ENCODE data around the gene BRD4.
A peak's percentile ranks its signal among the peaks of the same experiment; 100 is the strongest.

The BRD4 gene

DNA sequence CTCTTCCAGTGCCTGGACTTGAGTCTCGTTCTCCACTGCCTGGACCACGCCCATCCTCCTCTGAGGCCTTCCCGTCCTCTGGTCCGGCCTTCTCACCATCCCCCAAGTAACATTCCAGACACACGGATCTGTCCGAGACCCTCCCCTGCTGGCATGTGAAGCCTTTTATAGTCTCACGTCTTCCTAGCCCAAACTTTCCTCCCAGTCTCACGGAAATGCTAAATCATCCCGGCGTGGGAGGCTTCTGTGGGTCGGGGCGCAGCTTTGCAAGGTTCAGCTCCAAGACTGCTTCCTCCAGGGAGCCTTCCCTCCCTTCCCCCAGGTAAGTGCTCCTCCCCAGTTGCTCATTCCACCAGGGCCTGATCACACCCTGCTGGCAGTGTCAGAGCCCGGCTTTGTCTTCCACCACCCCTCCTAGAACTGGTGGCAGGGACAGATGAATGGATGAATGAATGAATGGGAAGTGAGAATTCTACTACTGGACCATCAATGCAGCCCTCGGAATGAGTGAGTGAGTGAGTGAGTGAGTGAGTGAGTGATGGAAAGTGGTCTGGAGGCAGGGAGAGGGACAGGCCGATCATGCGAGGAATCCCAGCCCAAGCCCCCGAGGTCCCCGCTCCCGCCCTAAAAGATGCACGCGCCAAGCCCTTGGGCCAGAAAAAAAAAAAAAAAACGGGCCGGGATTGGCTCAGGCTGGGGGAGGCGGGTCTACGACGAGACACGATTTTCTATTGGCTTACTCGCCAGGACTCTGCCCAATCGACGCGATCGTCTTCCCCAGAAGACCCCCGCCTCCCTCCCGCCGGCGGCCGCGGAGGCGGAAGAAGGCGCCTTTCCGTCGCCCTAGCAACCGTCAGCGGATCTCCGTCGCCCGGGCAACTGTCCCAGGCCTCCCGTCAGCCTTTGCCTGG, 109.3 kb downstream of the BRD4 start:
- peak; percentile 52 to 67 for DNase-seq

DNA sequence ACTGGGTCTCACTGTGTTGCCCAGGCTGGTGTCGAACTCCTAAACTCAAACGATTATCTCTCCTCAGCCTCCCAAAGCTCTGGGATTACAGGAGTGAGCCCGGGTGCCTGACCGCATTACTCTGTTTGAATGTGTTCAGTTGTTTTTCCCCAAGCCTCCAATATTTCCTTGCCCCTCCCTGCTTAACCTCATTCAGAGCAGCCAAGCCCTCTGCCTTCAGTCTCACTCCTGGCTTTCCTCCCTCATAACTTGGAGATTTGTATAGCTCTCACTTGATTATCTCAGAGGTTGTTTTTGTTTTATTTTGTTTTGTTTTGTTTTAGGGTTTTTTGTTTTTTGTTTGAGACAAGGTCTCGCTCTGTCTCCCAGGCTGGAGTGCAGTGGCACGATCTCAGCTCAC, 111.5 kb downstream of the BRD4 start:
- DNase-seq: no peak

DNA sequence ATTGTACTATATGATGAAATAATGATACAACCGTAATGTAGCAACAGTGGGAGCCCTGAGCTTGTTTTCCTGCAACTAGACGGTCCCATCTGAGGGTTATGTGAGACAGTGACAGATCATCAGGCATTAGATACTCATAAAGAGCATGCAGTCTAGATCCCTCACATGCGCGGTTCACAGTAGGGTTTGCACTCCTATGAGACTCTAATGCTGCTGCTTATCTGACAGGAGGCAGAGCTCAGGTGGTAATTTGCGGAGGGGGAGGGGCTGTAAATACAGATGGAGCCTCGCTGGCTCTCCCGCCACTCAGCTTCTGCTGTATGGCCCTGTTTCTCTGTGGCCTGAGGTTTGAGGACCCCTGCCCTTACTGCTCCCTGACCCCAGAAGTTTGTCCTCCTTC, 113.8 kb downstream of the BRD4 start:
- no peak for DNase-seq

DNA sequence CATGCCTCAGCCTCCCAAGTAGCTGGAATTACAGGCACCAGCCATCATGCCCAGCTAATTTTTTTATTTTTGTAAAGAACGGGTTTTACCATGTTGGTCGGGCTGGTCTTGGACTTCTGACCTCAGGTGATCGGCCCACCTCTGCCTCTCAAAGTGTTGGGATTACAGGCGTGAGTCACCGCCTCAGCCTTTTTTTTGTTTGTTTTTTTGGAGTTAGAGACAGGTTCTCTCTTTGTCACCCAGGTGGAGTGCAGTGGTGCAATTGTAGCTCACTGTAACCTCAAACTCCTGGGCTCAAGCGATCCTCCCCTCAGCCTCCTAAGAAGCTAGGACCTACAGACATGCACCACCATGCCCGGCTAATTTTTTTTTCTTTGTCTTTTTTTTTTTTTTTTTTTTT, 116.0 kb downstream of the BRD4 start:
- DNase-seq: no peak

DNA sequence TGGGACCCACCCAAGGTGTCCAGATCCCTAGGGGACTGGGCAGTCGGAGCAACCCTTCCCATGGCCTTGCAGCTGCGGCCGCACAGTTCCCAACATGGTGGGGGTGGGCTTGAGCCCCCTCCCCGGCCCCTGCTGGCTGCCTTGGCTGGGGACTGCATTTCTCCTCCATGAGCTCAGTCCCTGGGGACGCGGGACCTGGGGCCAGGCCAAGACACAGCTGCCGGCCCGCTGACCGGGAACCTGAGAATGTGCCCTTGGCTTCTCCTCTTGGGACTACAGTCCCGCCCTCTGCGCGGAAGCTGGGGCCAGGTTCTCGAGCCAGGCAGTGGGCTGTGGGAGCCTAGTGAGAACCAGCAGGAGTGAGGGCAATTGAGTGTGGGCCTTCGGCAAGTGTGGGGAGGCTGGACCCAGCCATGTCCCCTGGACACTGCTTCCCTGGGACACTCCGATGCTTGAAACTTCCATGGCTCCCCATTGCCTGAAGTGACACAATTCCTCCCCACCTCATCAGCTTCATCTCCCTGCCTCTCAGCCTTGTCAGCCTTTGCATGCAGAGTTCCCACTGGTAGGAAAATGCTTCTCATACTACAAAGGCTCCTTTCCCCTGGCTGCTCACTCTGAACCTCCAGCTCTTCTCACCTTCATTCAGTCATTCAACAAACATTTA, 118.5 kb downstream of the BRD4 start:
- no peak for DNase-seq

DNA sequence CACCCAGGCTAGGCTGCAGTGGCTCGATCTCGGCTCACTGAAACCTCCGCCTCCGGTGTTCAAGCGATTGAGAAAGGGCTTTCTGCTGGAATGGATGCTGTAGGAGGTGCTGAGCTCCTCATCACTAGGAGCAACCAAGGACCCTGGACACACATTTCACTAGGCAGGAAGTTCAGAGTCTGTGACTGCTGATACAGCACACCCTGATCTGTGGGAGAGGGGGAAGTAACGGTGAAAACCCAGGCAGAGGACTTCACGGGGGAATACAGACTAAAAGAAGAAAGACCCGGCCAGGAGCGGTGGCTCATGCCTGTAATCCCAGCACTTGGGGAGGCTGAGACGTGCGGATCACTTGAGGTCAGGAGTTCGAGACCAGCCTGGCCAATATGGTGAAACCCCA, 119.6 kb downstream of the BRD4 start:
- no peak for DNase-seq

DNA sequence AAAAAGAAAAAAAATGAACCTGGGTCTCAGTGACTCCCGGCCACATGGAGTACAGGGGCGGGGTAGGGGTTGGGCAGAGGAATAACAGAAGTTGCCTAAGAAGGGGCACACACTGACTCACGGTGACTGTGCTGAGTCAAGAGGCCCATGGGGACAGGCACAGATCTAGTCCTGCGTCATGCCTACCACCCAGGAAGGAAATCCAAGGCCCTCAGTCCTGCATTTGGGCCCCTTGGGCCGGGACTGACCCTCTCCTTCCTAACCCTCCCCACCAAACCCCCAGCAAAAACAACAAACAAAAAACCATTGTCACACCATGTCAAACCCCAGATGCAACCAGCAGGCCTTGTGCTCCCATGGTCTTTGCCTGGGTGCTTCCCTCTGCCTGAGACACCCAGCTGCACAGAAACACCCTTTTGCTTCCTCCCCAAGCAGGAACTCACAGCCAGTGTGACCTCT, 122.0 kb downstream of the BRD4 start:
- DNase-seq: no peak

DNA sequence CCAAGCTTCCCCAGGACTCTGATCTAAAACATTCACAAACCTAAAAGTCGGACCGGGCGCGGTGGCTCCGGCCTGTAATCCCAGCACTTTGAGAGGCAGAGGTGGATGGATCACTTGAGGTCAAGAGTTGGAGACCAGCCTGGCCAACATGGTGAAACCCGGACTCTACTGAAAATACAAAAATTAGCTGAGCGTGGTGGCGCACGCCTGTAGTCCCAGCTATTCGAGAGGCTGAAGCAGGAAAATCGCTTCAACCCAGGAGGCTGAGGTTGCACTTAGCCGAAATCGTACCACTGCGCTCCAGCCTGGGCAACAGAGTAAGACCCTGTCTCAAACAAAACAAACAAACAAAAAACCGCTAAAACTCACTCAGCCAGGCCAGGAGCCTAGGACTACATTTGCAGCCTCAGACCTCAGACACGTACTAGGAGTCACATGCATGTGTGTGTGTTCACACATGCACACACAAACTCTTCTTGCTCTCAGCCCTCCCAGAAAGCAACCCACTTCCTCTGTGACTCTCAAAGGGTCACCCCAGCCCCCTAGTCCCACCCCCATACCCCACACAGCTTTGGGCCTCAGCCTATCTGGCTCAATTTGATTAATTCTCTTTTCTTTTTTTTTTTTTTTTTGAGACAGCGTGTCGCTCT, 130.8 kb downstream of the BRD4 start:
- DNase-seq: no peak

DNA sequence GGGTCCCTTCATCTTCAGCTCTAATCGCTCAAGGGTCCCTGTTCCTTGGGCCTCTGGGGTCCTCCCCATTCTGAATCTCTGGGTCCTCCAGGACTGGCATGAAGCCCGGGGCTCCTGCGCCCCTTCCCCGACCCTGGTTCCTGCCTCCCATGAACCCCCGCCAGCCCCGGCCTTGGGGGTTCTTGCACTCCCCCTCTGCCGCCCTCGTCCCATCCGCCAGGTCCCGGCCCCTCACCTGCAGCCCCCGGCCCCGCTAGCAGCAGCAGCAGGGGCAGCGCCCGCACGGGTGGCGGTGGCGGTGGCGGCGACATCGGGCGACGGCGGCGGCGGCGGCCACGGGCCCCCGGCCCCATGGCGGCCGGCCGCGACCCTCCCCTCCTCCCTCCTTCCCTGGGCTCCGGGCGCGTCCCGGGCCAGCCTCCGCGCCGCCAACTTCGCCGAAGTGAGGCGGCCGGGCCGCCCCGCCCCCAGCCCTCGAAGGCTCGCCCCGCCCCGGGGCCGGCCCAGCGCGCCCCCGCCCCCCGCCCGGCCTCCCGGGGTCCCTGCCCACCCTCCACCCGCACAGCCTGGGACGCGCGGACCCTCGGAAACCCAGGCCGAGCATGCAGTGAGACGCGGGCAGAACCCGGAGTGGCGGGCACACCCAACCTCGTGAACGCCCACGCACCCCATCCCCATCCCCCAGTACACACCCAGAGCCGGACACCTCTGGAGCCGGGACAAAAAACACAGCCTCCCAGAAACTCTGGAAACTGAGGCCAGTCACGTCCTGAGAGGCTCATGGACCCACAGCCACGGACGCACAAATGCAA, 131.6 kb downstream of the BRD4 start, which contains the start of gene NOTCH3:
NOTCH3 (minus strand) TSS at position 443 of the 812 bp plus-strand sequence; CDS start at position 353, 90 bp downstream.
- DNase-seq: no peak

DNA sequence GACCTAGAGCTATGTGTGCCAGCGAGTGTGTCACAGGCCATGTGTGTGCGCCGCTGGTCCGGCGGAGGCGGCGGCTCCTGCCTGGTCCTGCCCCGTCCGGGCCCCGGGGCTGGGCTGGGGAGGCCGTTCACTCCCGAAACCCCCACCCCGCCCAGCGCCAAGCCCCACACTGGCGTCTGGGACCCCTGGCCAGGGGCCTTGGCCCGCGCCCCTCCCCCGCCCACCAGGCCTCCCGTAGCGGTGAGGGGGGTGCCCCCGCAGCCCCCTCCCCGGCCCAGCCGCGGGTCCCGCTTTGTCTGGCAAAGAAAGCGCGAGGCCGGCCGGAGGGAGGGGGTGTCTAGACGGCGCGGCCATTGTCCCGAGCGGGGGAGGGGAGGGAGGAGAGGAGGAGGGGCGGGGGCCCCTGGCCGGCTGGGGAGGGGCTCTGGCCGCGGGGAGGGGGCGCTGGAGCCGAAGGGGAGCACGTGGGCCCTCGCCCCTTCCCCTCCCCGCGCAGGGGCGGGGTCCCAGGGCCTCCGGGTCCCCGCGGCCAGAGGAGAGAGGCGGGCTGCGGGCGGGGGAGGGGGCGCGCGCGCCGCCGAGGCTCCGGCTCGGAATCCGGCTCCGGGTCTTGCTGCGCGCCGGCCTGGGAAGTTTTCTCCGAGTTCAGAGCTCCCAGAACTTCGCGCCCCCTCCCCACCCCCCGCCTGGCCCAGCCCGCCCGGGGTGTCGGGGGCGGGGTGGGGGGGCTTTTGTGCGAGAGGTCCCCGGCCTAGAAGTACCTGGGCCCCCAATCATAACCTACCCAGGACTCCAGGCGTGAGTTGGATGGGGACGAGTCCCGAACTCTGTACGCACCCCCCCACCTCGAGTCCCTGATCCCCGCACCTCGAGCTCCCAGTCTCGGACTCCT, 132.4 kb downstream of the BRD4 start:
- DNase-seq: no peak

DNA sequence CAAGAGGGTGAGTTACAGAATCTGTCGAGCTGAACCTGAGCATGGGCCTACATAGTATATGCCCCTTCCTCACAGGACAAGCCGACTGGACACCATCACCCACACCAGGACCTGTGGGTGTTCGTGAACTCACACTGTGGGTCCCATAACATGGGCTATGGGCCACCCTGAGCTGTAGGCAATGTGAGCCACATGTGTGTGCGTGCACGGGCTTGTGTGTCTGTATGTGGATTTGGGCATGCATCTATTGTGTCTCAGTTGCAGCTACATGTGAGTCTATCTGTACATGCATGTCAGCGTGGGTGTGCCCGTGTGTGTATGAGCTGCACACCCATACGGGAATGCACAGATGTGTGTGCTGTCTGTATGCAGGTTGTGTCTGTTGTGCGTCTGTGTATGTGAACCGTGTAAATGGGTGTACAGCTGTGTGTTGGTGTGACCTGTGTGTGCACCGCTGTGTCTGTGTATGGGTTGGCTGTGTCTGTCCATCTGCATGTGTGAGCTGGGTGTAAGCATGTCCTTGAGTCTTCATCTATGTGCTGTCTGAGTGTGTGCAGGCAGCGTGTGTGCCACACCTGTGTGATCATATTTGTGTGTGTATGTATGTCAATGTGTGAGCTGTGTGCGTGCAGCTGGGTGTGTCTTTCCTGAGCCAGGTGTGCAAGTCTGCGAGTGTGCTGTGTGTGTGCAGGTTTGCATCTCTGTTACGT, 133.2 kb downstream of the BRD4 start:
- DNase-seq: no peak

DNA sequence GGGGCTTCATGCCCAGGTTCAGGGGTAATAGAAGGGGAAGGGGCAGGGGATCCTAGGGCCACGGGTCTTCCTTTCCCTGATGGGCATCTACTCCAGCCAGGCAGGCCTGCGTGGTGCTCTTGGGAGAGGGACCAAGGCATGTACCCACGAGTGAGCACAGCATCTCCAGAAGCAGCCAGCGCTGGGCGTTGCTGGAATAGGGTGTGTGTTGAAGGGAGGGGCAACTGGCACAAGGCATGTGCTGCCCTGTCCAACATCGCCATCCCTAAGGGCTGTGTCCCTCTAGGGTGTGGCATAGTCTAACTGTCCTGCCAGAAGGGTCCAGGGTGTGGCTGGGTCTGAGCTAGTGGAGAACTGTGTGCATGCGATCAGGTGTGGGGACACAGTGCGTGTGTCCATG, 134.4 kb downstream of the BRD4 start:
- no peak for DNase-seq

DNA sequence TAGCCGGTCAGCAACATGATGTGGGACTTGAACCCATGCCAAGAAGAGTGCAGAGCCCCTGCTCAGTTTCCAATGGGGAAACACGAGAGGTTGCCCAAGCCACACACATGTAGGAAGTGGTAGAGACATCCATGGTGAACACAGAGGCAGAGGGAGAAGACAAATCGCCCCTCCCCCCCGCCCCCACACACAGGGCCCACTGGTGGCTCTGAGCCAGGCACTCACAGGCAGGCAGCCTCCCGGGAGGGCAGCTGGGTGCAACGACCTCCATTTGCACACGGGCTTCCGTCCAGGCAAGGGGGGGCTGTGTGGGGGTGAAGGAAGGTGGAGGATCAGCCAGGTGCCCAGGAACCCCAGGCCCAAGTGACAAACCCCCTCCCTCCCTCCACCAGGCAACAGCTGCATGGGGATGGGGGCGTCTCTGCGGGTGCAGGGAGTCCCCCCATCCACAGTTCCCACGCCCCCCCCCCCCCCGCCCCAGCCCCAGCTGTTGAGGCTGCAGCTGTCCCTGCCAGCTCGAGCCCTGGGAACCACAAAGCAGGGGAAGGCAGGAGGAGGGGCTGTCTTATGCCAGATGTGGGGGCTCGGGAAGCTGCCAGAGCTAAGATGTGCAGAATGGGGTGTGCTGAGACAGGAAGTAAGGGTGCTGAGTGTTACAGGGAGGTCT, 134.9 kb downstream of the BRD4 start:
- DNase-seq: no peak

DNA sequence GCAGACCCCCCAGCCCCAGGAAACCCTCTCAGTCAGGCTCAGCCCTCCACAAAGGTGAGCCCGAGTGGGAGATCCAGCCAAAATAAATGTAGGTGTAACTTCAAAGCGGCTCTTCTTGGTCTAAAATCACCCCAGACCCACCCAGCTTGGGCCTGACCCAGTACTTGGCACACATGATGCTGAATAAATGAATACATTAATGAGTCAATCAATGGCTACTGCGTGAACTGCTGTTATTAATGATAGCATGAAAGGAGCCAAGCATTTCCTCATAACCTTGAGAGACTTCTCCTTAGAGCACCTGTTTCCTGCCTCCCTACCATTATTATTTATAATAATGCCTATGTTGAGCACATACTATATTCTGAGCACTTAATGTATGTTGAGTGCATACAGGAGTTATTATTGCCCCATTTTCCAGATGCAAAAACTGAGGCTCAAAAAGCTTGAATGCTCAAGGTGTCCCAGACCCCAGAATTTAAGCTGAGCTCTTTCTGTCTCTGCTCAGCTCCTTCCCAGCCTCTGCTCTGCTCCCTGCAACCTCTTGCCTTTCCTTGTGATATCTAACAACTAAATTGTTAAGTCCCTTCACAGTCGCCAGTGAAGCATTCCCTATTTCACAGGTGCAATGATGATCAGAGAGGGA, 135.9 kb downstream of the BRD4 start:
- no peak for DNase-seq

DNA sequence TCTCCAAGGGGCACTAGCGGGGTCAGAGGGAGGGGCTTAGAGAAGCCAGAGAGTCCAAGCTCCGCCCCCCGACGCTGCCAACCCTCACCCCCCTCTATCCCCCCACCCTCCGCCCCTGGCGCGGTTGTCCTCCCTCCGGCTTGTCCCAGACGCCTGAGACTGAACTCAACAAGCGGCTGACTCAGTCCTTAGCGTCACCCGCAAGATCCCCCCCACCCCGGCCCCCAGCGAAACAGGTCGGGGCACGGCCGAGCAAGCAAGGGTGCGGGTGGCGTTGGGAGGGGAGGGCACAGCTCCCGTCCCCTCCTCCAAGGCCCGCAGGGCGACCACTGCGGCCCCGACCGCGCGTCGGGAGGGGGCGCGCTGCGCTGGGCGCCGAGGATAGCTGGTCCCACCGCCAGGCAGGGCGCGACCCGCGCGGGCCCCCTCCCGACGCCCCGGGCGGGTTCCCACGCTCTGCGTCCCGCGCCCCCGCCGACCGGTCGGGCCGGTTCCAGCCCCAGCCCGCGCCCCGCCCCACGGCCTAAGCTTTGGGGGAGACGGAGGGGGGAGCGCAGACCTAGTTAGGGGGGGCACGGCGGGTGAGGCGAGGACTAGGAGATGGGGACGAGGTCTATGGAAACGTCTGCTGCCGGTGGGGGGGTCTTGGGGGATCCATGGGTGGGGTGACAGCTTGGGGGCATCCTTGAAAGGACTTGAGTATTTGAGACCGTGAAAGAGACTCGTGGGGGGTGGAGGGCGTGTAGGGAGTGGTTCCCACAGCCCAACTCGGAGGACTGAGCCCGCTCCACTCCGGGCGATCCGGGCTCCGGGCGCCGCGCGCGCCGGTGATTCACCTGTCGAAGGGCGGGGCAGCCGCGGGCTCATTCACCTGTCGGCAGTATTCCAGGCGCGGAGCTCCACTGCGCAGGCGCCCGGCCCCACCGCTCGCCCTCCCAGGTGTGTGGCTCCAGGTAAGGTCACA, 136.7 kb downstream of the BRD4 start:
- no peak for DNase-seq

DNA sequence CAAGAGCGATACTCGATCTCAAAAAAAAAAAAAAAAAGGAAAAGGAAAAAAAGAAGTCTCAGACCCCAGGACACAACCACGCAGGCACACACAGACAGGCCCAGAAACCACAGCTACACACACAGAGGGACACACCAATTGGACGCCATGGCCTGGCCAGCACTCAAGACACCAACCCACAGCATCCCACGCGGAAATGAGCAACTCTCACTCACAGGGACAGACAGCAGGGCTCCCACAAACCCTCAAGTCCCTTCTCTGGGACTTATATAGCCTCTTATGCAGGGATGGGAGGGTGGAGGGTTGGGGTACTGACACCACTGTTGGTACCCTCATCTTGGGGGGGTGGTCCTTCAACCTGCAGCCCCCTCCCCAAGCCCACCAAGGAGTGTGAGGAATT, 137.4 kb downstream of the BRD4 start:
- DNase-seq: no peak

DNA sequence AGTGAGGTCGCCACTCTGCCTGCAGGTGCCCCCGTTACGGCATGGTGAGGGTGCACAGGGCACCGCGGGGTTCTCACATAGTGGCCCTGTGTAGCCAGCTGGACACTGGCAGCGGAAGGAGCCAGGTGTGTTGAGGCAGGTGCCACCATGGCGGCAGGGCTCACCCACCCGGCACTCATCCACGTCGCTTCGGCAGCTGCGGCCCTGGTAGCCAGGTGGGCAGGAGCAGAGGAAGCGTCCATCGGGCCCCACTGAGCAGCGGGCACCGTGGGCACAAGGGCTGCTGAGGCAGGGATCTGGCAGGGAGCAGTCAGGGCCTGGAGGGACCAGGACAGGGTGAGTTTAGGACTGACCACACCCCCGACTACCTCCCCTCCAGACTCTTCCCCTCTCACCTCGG, 140.4 kb downstream of the BRD4 start:
- DNase-seq: no peak

DNA sequence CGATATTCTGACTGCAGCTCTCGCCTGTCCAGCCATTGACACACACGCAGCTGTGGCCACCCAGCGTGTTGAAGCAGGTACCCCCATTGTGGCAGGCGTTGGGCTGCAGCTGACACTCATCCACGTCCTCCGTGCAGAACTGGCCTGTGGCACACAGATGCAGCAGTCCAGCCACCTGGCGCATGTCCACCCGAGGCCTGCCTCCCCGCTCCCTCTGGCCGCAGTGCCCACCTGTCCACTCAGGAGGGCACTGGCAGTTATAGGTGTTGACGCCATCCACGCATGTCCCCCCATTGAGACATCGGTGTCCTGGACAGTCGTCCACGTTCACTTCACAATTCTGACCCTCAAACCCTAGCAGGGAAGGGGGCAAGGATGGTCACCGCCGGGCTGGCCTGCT, 140.8 kb downstream of the BRD4 start:
- DNase-seq: no peak

DNA sequence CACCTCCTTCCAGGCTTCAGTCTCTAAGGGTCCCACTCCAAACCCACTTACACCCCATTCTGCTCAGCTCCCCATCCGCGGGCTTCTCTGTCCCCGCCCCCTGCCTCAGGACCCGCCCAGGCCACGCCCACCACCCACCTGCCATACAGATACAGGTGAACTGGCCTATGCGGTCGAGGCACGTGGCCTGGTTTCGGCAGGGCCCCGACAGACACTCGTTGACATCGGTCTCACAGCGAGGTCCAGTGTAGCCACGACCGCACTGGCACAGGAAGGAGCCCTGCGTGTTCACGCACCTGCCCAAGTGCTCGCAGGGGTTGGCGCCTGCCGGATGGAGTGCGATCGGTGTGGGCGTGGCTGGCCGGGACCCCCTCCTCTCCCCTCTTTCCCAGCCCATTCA, 143.5 kb downstream of the BRD4 start:
- DNase-seq: no peak
